SK-N-SH (cell line): Measurements from ENCODE around the gene HNRNPL.

Source experiments
- CHD2 ChIP-seq: fragments of 150-350 bp; IDR thresholded peaks from 2 replicates; pipeline ENCODE4 v1.6.1; 2018; ENCODE audit warnings: low read length; ENCODE audit not compliant: partially characterized antibody
- CTCF ChIP-seq: fragments of 200-600 bp; sonication (generic); IDR thresholded peaks from 2 replicates; pipeline ENCODE4 v1.6.1; 2017; ENCODE audit warnings: antibody characterized with exemption, mild to moderate bottlenecking, moderate library complexity
- EZH2phosphoT487 ChIP-seq: fragments of 200-600 bp; sonication (generic); IDR thresholded peaks from 2 replicates; pipeline ENCODE4 v1.6.1; 2017; ENCODE audit warnings: low read depth, mixed run types, mild to moderate bottlenecking, antibody characterized with exemption, moderate library complexity, borderline replicate concordance
- JUND ChIP-seq: IDR thresholded peaks from 2 replicates; pipeline ENCODE4 v1.4.0; 2012
- MAX ChIP-seq: IDR thresholded peaks from 2 replicates; pipeline ENCODE4 v1.4.0; 2012; ENCODE audit warnings: low read depth
- MXI1 ChIP-seq: IDR thresholded peaks from 2 replicates; pipeline ENCODE4 v1.6.1; 2012; ENCODE audit warnings: mild to moderate bottlenecking, low read depth, low read length, improper control_type of control experiment

- TF ChIP-seq CHD2, result no peak
- no peak for TF ChIP-seq JUND
- TF ChIP-seq CTCF, result no peak
- no peak for TF ChIP-seq MAX
- no peak for TF ChIP-seq EZH2phosphoT487
- no peak for TF ChIP-seq MXI1
Measured at GRCh38 chr19:38893341-38893771, 43.6 kb upstream of the HNRNPL start.
